Gastrocnemius medialis (tissue), 4 donors: ENCODE data around the gene PTPRN2. TPM values are rescaled to one million over a fixed set of nuclear protein-coding genes. Genes with fewer than 3 reads are reported as not detected.
"Not testable (repeated sequence)": the region's sequence is repeated elsewhere in the genome, so short reads cannot be mapped to it uniquely, and the experiment has no call there.

Experiments used
- ATAC-seq, 2 donors: fragments of 150-250 bp; one replicate each; pipeline ENCODE4 v1.9.1; 2016
- DNase-seq, 2 donors: peaks; one replicate each; pipeline ENCODE4 v3.0.0-alpha.2; 2019
- H3K27ac ChIP-seq, 4 donors: fragments of 200-600 bp; sonication (generic); 1 replicate in 1 of 4; 2 replicates in 3 of 4; pipeline ENCODE4 v1.5.1; 2016 to 2018; ENCODE audit warnings: mild to moderate bottlenecking in 2 of 4, moderate library complexity in 1 of 4
- H3K27me3 ChIP-seq, 3 donors: fragments of 200-600 bp; sonication (generic) in 2 of 3; 1 replicate in 1 of 3; 2 replicates in 2 of 3; pipeline versions ENCODE4 v1.5.1 to v1.6.0; 2016 to 2019; ENCODE audit warnings: mild to moderate bottlenecking in 1 of 3, moderate library complexity in 1 of 3
- H3K36me3 ChIP-seq, 2 donors: fragments of 200-600 bp; sonication (generic) in 1 of 2; one replicate each; pipeline ENCODE4 v1.5.1; 2017 to 2018
- H3K4me1 ChIP-seq, 2 donors: fragments of 200-600 bp; sonication (generic) in 1 of 2; one replicate each; pipeline ENCODE4 v1.5.1; 2016 to 2017; ENCODE audit warnings: mild to moderate bottlenecking in 2 of 2
- H3K4me3 ChIP-seq, 4 donors: fragments of 200-600 bp; sonication (generic) in 3 of 4; 1 replicate in 1 of 4; 2 replicates in 3 of 4; pipeline ENCODE4 v1.5.1; 2016 to 2019; ENCODE audit warnings: mild to moderate bottlenecking in 2 of 4
- H3K9me3 ChIP-seq, 3 donors: fragments of 200-600 bp; sonication (generic) in 2 of 3; 1 replicate in 1 of 3; 2 replicates in 2 of 3; pipeline ENCODE4 v1.5.1; 2016 to 2019
- POLR2A ChIP-seq, 2 donors: fragments of 450-650 bp; IDR thresholded peaks; one replicate each; pipeline ENCODE4 v1.6.1; 2017; ENCODE audit warnings: antibody characterized with exemption in 2 of 2, mild to moderate bottlenecking in 2 of 2, moderate library complexity in 2 of 2
- in situ Hi-C, 4 donors: fragments of 200-750 bp; cut with MboI; loops; one replicate each; pipeline versions ENCODE4 v1.15.0 to v1.8.0; 2017; ENCODE audit warnings: low sequenced_read_pairs in 4 of 4
- intact Hi-C: fragments of 100-400 bp; cut with DNase I; formaldehyde crosslinking; loops from one replicate; pipeline ENCODE4 v1.15.1; 2023; ENCODE audit warnings: low total_unique reads
- total RNA-seq, 4 donors: library from RNA; depleted of rRNA; stranded (reverse); fragments of >200 nt; gene quantifications; one replicate each; pipeline versions ENCODE4 v1.1.0 to v1.2.3, GENCODE V29; 2016
- TF ChIP-seq, protein P1 (sequence below), 5 experiments: fragments of 450-650 bp in 3 of 5; fragments of 200-600 bp in 2 of 5; sonication (generic) in 2 of 5; IDR thresholded peaks in 4 of 5; conservative IDR thresholded peaks in 1 of 5; 1 replicate in 4 of 5; 2 replicates in 1 of 5; pipeline ENCODE4 v1.5.1; 2016 to 2019; ENCODE audit warnings: antibody characterized with exemption in 5 of 5, mild to moderate bottlenecking in 3 of 5, moderate library complexity in 3 of 5

Gene PTPRN2
- total RNA-seq, 4 donors from 2014 or later, result 0.66 to 0.85 (median 0.81) TPM

DNA sequence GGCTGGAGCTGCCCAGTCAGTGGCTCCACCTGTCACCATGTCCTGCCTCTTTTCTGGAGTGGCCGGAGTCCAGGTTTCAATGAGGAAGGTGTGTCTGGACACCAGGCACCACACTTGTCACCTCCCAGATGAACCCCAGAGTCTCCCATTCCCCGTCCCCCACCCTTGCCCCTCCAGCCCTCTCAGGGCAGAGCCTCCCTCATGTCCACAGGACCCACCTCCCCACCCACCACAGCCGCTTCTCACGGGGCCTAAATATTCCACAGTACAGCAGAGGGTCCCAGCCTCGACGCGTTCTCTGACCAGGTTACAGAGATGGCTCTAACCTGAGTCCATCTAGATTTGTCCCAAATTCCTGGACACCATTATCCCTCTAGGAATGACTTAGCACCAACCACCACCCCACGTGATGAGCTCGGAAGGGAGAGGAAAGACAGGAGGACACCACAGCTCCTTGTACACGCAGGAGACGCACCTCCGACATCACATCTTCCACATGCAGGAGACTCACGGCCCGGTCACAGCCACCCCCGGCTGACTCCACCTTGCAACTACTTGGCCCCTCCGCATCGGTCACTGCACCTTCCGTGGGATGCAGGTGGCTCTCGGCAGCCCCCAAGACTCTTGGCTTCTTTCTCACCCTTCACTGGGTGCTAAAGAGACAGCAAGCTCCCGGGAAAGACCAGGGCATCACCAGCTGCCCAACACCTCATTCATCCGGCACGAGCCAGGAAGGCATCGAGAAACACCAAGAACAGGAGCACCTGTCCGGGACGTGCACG is 690.7 kb downstream of the PTPRN2 start:
- Histone ChIP-seq H3K9me3 (no peaks in the 10 kb centered on the region), H3K4me1 (no peaks in the 10 kb centered on the region), H3K4me3 (no peak overlapping the region), H3K27ac (no peak overlapping the region), H3K36me3 (no peaks in the 10 kb centered on the region), H3K27me3 (peaks cover 0 to 7% (median 0%) of the 10 kb centered on the region in 3 donors)
- DNase-seq (no peak), ATAC-seq (no peak)
- in situ Hi-C loops, result no loop called here
- TF ChIP-seq, protein P1, sequence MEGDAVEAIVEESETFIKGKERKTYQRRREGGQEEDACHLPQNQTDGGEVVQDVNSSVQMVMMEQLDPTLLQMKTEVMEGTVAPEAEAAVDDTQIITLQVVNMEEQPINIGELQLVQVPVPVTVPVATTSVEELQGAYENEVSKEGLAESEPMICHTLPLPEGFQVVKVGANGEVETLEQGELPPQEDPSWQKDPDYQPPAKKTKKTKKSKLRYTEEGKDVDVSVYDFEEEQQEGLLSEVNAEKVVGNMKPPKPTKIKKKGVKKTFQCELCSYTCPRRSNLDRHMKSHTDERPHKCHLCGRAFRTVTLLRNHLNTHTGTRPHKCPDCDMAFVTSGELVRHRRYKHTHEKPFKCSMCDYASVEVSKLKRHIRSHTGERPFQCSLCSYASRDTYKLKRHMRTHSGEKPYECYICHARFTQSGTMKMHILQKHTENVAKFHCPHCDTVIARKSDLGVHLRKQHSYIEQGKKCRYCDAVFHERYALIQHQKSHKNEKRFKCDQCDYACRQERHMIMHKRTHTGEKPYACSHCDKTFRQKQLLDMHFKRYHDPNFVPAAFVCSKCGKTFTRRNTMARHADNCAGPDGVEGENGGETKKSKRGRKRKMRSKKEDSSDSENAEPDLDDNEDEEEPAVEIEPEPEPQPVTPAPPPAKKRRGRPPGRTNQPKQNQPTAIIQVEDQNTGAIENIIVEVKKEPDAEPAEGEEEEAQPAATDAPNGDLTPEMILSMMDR (IDR thresholded peaks at IDR 0.05 in 4 of 5, conservative IDR thresholded peaks at IDR 0.05 in 1 of 5), result no peak
- TF ChIP-seq POLR2A (IDR thresholded peaks at IDR 0.05), result no peak
- intact Hi-C loops, result no loop called here

DNA sequence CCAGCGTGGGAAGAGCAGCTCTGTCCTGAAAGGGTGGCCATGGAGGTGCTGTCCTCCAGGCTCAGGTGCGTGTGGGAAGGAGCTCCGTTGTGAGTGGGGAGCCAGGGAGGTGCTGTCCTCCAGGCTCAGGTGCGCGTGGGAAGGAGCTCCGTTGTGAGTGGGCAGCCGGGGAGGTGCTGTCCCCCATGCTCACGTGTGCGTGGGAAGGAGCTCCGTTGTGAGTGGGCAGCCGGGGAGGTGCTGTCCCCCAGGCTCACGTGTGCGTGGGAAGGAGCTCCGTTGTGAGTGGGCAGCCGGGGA is 691.3 kb downstream of the PTPRN2 start:
- intact Hi-C loops, H3K27me3 ChIP-seq, H3K4me3 ChIP-seq, in situ Hi-C loops, H3K9me3 ChIP-seq, H3K4me1 ChIP-seq, DNase-seq, H3K27ac ChIP-seq, ATAC-seq, H3K36me3 ChIP-seq: not testable (repeated sequence)

DNA sequence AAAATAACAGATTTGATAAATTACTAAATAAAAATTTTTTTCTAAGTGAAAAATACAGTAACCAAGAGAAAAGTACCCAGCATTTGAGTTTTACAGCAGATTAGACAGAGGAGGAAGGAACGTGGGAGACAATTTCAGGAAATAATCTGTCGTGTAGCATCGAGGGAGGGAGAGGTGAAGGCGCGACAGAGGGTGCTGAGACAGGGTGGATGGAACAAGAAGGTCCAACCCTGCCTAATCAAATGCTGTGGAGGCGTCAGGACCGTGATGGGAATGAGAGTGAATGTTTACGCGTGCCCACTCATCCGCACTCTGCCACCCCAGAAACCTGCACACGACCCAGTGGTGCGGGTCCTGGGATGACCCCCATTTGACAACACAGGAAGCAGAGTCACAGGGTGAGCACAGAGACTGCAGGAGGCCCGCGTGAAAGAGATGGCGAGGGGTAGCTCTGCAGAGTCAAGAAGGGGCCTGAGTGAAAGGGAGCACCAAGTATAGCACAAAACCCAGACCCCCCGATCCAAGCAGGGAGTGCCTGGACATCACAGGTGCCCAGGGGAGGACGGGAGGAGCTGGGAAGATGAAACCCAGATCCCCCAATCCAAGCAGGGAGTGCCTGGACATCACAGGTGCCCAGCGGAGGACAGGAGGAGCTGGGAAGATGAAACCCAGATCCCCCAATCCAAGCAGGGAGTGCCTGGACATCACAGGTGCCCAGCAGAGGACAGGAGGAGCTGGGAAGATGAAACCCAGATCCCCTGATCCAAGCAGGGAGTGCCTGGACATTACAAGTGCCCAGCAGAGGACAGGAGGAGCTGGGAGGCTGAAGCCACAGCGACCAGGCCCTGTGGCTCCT is 691.9 kb downstream of the PTPRN2 start:
- no peak overlapping the region for H3K27ac ChIP-seq
- H3K9me3 ChIP-seq, result no peaks in the 10 kb centered on the region
- intact Hi-C loops (no loop called here), in situ Hi-C loops (no loop called here)
- DNase-seq, result no peak
- H3K4me3 ChIP-seq, result no peak overlapping the region
- H3K4me1 ChIP-seq, result no peaks in the 10 kb centered on the region
- H3K27me3 ChIP-seq, result peaks cover 0 to 7% (median 0%) of the 10 kb centered on the region in 3 donors
- TF ChIP-seq, protein P1 (IDR thresholded peaks at IDR 0.05 in 4 of 5, conservative IDR thresholded peaks at IDR 0.05 in 1 of 5), result no peak
- no peak for TF ChIP-seq POLR2A (IDR thresholded peaks at IDR 0.05)
- H3K36me3 ChIP-seq, result no peaks in the 10 kb centered on the region
- no peak for ATAC-seq

DNA sequence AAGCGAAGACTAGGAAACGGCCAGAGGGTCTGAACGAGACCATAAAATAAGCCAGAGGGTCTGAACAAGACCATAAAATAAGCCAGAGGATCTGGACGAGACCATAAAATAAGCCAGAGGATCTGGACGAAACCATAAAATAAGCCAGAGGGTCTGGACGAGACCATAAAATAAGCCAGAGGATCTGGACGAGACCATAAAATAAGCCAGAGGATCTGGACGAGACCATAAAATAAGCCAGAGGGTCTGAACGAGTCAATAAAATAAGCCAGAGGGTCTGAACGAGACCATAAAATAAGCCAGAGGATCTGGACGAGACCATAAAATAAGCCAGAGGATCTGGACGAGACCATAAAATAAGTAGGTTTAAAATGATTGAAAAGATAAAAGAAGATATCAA is 692.5 kb downstream of the PTPRN2 start:
- ATAC-seq, in situ Hi-C loops: not testable (repeated sequence)

DNA sequence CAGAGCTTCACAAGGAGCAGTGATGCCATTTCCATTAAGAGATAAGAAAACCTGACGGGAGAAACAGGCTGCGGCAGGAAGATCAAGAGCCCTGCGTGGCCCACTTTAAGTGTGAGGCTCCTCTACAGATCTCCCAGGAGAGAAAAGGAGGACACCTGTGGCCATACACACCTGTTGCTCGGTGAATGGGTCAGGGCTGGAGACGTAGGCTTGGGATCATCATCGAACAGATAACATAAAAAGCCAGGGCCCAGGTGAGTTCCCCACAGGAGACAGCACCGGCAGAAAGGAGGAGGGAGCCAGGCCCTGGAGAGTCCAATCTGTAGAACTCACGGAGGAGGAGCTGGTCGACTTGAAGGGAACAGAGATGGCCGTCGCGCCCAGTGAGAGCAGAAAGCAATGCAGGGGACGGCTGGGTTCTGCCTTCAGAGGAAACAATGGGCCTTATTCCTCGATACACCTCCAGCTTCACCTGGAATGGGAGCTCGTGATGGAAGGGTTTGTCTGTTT is 694.0 kb downstream of the PTPRN2 start:
- H3K27ac ChIP-seq, result no peak overlapping the region
- no peak for DNase-seq

More for the DNA sequence above, 692.5 kb downstream of the PTPRN2 start:
- intact Hi-C loops, H3K36me3 ChIP-seq, H3K27me3 ChIP-seq, H3K9me3 ChIP-seq, DNase-seq, H3K27ac ChIP-seq, H3K4me3 ChIP-seq, H3K4me1 ChIP-seq: not testable (repeated sequence)

More for the DNA sequence above, 694.0 kb downstream of the PTPRN2 start:
- TF ChIP-seq, protein P1 (IDR thresholded peaks at IDR 0.05 in 4 of 5, conservative IDR thresholded peaks at IDR 0.05 in 1 of 5), result no peak
- TF ChIP-seq POLR2A (IDR thresholded peaks at IDR 0.05), result no peak
- H3K36me3 ChIP-seq, result no peaks in the 10 kb centered on the region
- intact Hi-C loops (no loop called here), in situ Hi-C loops (no loop called here)
- H3K4me1 ChIP-seq, result no peaks in the 10 kb centered on the region
- peaks cover 0 to 3% (median 0%) of the 10 kb centered on the region in 3 donors for H3K27me3 ChIP-seq
- H3K9me3 ChIP-seq, result no peaks in the 10 kb centered on the region
- no peak for ATAC-seq
- no peak overlapping the region for H3K4me3 ChIP-seq
